Liver (tissue), 3 donors: Measurements from ENCODE around the gene PLEKHO2.

Source experiments
- CTCF ChIP-seq: fragments of 150-350 bp; IDR thresholded peaks from 2 replicates; pipeline ENCODE4 v1.5.1; 2017; ENCODE audit warnings: improper control_type of control experiment, low read depth, low read length; ENCODE audit not compliant: missing input control
- JUND ChIP-seq, 2 donors: IDR thresholded peaks; 2 replicates each; pipeline ENCODE4 v1.6.1; 2016; ENCODE audit warnings: antibody characterized with exemption in 2 of 2
- RAD21 ChIP-seq, 2 donors: IDR thresholded peaks; 2 replicates each; pipeline ENCODE4 v1.6.1; 2016; ENCODE audit warnings: antibody characterized with exemption in 2 of 2, mild to moderate bottlenecking in 2 of 2
- YY1 ChIP-seq: IDR thresholded peaks from 2 replicates; pipeline ENCODE4 v1.6.1; 2016; ENCODE audit warnings: antibody characterized with exemption, mild to moderate bottlenecking
- TF ChIP-seq, protein P1 (sequence below): IDR thresholded peaks from 2 replicates; pipeline ENCODE4 v1.6.1; 2016; ENCODE audit warnings: antibody characterized with exemption, mild to moderate bottlenecking
- donor health status: healthy.
- donor health status: healthy.

- TF ChIP-seq CTCF (no peak), JUND (IDR thresholded peaks at IDR 0.05) (no peak), YY1 (no peak), RAD21 (IDR thresholded peaks at IDR 0.05) (no peak)
- TF ChIP-seq, protein P1, sequence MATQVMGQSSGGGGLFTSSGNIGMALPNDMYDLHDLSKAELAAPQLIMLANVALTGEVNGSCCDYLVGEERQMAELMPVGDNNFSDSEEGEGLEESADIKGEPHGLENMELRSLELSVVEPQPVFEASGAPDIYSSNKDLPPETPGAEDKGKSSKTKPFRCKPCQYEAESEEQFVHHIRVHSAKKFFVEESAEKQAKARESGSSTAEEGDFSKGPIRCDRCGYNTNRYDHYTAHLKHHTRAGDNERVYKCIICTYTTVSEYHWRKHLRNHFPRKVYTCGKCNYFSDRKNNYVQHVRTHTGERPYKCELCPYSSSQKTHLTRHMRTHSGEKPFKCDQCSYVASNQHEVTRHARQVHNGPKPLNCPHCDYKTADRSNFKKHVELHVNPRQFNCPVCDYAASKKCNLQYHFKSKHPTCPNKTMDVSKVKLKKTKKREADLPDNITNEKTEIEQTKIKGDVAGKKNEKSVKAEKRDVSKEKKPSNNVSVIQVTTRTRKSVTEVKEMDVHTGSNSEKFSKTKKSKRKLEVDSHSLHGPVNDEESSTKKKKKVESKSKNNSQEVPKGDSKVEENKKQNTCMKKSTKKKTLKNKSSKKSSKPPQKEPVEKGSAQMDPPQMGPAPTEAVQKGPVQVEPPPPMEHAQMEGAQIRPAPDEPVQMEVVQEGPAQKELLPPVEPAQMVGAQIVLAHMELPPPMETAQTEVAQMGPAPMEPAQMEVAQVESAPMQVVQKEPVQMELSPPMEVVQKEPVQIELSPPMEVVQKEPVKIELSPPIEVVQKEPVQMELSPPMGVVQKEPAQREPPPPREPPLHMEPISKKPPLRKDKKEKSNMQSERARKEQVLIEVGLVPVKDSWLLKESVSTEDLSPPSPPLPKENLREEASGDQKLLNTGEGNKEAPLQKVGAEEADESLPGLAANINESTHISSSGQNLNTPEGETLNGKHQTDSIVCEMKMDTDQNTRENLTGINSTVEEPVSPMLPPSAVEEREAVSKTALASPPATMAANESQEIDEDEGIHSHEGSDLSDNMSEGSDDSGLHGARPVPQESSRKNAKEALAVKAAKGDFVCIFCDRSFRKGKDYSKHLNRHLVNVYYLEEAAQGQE: no peak
Measured at GRCh38 chr15:64883100-64883581, 41.4 kb downstream of the PLEKHO2 start.
